Stomach (tissue), 4 donors: ENCODE measurements around the gene INSM2.

ENCODE experiments used
- EP300 ChIP-seq: sonication (generic); formaldehyde crosslinking; IDR thresholded peaks from one replicate; pipeline ENCODE4 v1.6.1; 2017; ENCODE audit warnings: antibody characterized with exemption
- POLR2AphosphoS5 ChIP-seq, 3 donors: sonication (generic); formaldehyde crosslinking; IDR thresholded peaks; one replicate each; pipeline ENCODE4 v1.6.1; 2016; ENCODE audit warnings: antibody characterized with exemption in 3 of 3
- TF ChIP-seq, protein P1 (sequence below), 7 experiments: fragments of 450-650 bp in 4 of 7; fragments of 200-600 bp in 3 of 7; sonication (generic) in 3 of 7; IDR thresholded peaks; one replicate each; pipeline ENCODE4 v1.5.1; 2016 to 2019; ENCODE audit warnings: antibody characterized with exemption in 7 of 7, control low read depth in 2 of 7, mild to moderate bottlenecking in 1 of 7

- TF ChIP-seq EP300 (no peak), POLR2AphosphoS5 (IDR thresholded peaks at IDR 0.05) (no peak)
- TF ChIP-seq, protein P1, sequence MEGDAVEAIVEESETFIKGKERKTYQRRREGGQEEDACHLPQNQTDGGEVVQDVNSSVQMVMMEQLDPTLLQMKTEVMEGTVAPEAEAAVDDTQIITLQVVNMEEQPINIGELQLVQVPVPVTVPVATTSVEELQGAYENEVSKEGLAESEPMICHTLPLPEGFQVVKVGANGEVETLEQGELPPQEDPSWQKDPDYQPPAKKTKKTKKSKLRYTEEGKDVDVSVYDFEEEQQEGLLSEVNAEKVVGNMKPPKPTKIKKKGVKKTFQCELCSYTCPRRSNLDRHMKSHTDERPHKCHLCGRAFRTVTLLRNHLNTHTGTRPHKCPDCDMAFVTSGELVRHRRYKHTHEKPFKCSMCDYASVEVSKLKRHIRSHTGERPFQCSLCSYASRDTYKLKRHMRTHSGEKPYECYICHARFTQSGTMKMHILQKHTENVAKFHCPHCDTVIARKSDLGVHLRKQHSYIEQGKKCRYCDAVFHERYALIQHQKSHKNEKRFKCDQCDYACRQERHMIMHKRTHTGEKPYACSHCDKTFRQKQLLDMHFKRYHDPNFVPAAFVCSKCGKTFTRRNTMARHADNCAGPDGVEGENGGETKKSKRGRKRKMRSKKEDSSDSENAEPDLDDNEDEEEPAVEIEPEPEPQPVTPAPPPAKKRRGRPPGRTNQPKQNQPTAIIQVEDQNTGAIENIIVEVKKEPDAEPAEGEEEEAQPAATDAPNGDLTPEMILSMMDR (IDR thresholded peaks at IDR 0.05): no peak
Observed at GRCh38 chr14:35503646-35504045, 30.3 kb upstream of the INSM2 start.
